ENCODE measurements around the gene RNF121.

Gene RNF121

DNA sequence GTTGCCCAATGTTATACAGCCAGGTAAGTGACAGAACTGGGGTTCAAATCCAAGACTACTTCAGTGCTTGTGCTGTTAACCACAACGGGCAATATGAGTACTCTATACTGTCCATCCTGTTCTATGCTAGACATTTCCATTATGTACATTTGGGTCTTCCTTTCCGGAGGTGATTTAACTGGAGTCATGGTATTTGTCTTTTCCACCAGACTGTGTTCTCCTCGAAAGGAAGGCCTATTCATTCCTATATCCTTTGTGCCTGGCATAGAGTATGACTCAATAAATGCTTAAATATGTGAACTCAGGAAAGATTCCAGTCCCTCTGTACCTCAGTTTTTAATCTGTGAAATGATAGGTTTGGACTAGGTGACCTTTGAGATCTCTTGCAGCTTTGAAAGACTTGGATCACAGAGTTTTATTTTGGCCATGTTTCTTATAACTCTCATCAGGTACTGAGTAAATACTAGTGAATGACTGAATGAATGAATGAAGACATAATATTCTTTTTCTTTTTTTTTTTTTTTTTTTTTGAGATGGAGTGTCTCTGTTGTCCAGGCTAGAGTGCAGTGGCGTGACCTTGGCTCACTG is 6.6 kb downstream of the RNF121 start:
- DNase-seq = no peak

DNA sequence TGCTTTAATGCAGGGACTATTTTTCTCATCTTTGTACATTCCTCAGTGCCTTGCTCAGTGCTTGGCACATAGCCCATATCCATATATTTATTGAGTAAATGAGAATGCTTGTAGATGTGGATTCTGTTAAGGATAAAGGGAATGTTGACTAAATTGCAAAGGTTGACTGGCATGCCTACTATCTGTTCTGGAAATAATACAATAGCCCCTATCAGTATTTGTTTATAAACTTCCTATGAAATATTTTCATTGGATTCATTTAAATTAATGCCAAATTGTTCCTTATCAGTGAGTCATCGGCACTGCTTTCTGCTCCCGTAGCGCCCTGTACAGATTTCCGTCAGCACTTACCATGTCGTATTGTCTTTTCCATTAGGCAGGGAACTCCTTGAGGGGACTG is 8.0 kb downstream of the RNF121 start:
- DNase-seq = no peak

DNA sequence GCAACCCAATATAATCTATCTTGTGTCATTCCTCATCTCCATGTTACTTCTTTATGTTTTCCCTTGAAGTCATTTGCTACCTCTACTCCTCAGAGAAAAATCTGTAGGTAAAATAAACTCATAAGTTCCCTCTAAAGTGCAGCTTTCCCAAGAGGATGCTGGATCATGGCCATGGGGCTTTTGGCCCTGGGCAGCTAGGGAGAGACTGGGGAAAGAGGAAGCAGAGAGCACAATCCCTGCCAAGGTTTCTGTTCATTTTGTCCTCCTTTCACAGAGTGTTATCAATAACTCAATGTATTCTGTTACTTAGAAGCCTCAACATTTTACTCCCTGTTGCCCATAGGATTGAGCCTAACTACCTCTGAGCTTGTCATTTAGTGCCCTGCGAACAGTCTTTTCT is 9.0 kb downstream of the RNF121 start:
- no peak for DNase-seq

DNA sequence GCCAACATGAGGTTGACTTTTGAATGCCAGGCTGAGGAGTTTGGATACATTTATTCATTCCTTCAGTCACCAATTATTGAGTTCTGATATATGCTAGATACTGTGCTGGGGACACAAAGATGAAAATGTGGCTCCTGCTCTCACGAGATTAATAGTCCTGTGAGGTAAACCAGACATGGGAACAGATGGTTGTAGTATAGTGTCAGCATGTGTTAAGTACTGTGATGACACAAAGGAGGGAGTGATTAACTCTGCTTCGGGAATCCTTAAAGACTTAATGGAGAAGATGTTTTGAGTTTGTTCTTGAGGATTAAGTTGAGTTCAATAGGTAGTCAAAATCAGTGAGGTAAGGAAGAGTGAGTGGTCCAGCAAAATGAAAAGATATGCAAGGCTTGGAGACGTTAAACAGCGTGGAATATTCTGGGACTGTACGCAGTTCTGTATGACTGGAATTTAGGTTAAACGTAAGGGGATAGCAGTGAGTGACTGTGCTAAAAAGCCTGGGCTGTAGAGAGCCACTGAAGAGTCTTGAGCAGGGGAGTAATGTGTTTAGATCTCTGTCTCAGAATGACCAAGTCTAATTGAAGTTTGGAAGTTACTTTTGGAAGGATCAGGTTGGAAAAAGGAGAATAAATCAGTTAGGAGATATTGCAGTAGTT is 11.8 kb downstream of the RNF121 start:
- no peak for DNase-seq

DNA sequence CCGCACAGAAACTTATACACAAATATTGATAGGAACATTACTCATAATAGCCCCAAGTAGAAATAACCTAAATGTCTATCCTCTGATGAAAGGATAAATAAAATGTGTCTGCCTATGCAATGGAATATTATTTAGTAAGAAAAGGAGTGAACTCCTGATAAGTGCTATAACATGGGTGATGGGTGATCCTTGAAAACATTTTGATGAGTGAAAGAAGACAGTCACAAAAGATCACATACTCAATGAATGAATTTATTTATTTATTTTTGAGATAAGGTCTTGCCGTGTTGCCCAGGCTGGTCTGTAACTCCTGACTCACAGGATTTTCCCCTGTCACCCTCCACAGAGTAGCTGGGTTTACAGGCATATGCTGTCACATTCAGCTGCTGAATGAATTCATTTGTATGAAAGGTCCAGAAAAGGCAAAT is 17.3 kb downstream of the RNF121 start:
- DNase-seq = no peak

DNA sequence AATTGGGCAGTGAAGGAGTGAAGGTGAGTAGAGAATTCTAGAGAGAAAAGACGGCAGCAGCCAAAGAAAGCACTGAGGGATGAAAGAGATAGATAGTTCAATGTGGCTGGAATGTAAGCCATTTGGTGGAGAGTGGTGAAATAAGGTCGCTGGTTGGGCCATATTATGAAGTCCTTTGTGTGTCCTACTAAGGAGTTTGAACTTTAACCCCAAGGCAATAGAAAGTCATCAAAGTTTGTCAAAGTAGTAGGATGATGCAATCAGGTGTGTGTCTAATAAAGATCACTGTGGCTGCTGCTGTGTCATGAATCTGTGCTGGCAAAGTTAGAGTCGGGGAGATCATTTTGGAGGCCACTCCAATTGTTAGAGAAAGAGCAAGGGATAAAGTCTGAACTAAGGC is 18.7 kb downstream of the RNF121 start:
- no peak for DNase-seq

DNA sequence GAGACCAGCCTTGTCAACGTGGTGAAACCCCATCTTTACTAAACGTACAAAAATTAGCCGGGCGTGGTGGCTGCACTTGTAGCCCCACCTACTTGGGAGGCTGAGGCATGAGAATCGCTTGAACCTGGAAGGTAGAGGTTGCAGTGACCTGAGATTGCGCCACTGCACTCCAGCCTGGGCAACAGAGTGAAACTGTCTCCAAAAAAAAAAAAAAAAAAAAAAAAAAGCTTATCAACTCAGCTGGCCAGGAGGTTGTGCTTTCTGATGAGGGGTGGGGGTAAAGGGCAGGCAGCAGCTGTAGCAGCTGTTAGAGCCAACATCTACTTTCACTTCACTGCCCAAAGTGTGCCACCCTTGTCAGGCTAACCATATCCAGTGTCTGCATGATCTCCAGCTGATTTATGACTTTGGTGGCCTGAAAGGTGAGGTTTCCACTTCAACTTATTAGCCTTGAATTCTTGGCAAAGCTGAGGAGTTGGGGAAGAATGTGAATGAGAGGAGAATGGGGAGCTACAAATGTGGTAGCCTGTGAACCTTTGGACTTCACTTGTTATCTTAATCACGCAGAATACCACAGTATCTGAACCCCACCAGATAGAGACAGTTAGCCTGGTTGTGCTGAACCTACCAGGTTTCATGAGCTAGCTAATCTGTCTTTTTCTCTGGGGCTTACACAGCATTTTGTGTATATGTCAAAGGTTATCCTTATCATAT is 19.6 kb downstream of the RNF121 start:
- no peak for DNase-seq

DNA sequence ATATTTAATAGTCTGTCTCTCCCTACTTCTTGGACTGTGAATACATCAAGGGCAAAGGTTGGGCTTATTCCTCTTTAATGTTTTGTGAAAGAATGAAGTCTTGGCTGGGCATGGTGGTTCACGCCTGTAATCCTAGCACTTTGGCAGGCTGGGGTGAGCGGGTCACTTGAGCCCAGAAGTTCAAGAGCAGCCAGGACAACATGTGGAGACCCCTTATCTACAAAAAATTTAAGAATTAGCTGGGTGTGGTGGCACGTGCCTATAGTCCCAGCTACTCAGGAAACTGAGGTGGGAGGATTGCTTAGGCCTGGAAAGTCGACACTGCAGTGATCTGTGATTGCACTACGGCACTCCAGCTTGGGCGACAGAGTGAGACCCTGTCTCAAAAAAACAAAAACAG is 20.2 kb downstream of the RNF121 start:
- no peak for DNase-seq

DNA sequence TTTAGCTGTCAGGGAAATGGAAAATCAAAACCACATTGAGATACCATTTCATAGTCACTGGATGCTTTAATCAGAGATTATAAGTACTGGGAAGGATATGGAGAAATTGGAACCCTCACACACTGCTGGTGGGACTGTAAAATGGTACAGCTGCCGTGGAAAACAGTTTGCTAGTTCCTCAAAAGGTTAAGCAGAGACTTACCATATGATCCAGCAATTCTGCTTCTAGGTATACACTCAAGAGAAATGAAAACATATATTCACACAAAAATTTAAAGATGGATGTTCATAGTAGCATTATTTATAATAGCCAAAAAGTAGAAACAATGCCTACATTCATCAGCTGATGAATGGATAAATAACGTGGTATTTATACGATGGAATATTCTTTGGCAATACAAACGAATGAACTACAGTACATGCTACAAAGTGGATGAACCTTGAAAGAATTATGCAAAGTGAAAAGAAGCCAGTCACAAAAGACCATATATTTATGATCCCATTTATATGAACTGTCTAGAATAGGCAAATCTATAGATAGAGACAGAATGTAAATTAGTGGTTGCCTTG is 23.0 kb downstream of the RNF121 start:
- no peak for DNase-seq

DNA sequence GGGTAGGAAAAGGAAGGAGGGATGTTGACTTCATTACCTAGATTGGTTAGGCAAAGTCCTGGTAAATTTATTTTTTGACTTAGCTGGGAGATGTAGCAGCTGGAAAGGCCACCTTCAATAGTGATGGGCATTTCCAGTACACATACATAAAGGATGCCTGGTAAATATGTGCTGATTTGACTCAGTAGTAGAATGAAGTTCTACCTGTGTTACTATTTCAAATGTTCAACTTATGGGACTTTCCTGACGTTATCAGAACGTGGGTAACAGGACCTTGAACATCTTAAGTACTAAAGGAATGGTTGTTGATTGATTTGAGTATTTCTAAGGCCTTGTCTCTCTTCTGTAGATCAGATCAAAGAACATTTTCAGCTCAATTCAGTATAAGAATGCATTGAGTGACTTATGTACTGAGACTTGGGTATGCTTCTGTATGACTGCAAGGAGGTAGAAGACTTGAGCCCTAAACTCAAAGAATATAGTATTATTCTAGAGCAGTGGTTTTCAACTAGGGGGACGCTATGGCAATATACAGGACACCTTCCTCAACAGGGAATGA is 27.1 kb downstream of the RNF121 start:
- DNase-seq = no peak

DNA sequence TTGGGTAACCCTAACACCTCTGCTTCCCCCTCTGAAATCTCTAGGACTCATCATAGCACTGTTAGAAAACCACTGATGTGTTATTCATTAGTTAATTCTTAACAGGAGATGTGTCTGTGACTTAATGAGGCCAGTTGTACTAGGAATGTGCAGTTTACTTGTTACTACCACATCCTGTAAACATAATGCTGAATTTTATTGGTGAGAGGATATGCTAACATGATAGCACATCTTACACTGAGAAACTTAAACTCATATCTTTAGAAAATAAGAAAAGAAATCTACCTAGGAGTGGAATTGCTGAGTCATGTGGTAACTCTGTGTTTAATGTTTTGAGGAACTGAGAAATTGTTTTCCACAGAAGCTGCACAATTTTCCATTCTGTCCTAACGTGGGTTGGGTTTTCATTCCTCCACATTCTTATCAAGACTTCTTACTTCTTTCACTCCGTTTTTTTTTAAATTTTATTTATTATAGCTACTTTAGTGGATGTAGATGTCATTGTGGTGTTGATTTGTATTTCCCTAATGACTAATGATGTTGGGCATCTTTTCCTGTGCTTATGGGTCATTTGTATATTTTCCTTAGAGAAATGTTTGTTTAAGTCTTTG is 33.7 kb downstream of the RNF121 start:
- DNase-seq = no peak

DNA sequence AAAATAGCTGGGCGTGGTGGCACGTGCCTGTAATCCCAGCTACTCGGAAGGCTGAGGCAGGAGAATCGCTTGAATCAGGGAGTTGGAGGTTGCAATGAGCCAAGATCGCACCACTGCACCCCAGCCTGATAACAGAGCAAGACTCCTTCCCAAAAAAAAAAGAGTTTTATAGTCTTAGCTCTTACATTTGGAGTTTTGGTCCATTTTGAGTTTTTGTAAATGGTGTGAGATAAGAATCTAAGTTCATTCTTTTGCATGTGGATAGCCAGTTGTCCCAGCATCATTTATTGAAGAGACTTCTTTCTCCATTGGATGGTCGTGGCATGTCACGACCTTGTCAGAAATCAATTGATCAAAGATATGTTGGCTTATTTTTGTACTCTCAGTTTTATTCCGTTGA is 34.6 kb downstream of the RNF121 start:
- no peak for DNase-seq

DNA sequence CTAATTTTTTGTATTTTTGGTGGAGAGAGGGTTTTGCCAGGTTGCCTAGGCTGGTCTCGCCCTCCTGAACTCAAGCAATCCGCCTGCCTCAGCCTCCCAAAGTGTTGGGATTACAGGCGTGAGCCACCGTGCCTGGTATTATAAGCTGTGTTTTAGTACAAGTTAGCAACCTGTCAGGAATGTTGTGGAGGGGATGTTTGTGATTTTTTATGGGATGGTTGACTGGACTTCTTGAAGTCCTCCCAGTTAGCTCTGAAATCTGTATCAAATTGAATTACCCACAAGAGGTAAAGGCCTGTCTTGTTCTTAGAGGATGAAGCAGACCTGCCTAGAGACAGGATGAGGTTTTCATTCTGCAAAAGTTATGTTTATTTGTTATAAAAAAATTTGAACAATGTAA is 35.8 kb downstream of the RNF121 start:
- no peak for DNase-seq

DNA sequence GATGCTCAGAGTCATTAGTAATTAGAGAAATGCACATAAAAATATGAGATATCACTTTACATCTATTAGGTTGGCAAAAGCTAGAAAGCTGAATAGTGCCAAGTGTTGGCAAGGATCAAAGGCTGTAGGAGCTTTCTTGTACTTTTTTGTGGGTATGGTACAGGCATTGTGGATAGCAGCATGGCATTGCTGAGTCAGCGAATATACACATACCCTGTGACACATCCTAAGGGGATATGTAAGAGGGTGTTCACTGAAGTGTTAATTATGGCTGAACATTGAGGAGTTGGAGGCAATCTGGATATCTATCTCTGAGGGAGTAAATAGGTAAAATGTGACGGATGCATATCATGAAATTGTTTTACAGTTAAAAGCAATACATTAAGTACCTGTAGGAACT is 42.8 kb downstream of the RNF121 start:
- DNase-seq = no peak

DNA sequence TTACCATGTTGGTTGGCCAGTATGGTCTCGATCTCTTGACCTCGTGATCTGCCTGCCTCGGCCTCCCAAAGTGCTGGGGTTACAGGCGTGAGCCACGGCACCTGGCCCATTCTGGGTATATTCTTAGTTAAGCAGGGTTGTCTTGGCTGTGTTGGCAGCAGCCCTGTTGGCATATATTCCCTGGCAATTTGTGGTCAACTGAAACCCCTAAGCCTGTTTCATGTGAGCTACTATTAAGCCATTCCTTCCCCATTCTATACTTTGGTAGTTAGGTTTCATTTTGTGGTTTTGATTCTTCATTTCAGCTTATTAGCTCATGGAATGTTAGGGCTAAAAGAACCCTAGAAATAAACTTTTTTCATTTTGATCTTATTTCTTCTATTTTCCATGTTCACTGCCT is 47.7 kb downstream of the RNF121 start:
- DNase-seq = no peak

DNA sequence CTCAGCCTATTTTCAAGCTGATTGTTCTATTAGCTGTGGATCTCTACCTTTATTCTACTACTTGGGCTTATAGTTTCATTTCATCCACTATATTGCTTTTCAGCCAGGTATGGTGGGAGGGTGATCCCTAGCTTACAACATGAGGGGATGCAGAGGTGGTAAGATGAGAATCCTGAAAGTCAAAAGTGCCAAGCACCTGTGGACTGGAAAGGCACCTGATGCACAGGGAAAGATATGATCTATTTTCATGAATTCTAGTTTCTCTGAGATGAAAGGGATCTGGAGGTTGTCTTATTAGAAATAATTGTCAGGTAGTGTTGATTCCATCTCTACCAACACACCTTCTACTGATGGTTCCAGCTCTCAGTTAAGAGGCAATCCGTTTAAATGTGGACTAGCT is 48.2 kb downstream of the RNF121 start:
- DNase-seq = no peak

DNA sequence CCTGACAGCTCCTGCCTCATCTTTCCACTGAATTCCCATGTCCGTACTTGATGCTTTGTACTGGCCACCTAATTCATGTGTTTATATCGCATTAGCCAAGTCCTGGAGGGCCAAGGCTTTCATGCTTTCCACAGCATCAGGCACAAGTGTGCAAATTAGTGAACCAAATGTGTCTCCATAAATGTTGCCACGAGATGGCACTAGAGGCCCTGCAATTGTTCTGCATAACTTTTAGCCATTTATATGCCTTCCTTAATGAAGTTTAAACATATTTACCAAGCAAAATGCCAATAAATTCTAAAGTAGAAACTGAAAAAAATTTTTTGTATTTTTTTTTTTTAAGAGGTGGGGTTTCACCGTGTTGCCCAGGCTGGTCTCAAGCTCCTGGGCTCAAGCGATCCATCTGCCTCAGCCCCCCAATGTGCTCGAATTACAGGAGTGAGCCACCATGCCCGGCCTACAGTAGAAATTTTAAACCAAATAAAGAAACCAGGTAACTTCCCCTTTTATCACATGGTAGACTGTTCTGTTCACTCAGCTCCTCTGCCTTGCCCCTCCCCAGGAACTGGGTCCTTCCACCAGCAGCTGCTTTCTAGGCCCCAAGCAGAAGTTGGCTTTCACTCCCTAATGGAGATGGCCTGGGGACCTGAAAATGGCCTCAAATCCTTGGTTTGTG is 49.0 kb downstream of the RNF121 start:
- DNase-seq = peak; percentile 10

DNA sequence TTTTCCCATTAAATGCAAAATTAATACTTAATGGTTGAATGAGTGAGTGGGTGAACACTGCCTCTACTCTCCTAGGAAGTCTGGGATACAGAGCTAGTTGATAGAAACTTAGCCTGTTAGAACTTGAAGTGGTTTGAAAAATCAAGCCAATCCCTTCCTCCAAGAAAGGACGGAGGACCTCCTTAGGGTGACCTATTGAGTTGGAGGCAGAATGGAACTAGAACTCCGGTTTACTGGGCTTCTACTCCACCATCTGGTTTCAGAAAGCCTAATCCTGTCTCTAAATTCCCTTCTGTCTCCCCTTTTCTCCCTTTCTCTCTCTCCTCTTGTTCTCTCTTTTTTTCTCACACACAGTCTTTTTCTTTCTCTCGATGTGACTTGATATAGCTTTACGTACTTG is 50.2 kb downstream of the RNF121 start:
- no peak for DNase-seq

DNA sequence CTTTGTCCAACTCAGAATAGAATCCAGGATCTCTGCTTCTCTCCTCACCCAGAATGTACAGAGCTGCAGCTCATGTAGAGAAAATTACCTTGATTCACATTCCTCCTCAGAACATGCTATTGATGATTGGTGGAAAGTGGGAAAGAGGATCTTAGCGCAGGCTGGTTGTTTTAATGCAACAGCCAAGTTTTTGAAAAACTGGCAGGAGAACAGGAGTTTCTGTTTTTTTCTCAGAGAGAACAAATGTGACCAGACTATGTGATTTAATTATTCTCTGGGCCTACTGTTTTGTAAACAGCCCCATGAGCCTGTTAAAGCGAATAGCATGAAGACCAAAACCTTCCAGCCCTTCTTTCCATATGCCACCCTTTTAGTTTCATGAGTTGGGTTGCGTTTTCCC is 50.8 kb downstream of the RNF121 start:
- no peak for DNase-seq

DNA sequence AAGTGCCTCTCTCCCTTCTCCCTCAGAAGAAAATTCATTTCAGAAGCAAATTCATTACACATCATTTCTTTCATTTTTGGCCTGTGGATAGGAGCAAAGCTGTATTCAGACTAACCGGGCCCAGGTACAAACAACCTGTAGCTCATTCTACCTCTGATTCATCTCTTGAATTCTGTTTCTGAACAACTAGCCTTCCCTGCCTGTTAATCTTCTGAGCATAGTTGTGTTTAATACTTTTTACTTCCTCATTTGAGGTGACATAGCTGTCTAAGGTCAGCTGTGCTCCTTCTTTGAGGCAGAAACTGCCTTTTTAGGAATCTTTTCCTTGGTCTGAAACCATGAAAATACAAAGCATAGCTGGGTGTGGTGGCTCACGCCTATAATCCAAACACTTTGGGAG is 57.3 kb downstream of the RNF121 start:
- no peak for DNase-seq

DNA sequence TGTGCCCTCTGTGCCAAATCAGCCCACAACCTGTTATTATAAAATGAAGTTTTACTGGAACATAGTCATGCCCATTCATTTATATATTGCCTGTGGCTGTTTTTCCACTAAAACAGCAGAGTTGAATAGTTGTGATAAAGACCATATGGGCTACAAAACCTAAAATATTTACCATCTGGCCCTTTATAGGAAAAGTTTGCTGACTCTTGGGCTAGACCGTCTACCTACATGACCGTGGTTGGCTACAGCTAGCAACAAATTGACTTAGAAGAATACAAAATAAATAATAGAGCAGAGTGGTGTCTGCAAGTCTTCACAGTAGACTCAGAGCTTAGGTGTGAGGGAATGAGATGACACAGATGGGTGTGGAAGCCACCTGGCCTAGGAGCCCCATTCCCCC is 58.7 kb downstream of the RNF121 start:
- no peak for DNase-seq

DNA sequence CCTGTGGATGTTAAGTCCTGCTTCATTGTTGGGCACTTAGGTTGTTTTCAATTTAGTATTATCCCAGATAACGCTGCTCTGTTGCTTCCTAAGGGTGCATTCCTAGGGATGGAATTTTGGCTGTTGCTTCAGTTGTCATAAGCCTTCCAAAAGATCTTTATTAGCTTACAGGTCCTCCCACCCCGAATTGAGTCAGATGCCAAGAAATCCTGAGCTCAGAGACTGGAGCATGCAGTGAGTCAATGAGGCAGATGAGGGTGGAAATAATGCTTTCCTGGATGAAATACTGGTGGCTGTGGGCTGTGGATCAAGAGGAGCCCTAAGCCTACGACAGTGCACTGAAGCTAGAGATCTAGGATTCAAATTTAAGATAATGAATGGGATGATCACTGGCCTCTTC is 59.2 kb downstream of the RNF121 start:
- no peak for DNase-seq

DNA sequence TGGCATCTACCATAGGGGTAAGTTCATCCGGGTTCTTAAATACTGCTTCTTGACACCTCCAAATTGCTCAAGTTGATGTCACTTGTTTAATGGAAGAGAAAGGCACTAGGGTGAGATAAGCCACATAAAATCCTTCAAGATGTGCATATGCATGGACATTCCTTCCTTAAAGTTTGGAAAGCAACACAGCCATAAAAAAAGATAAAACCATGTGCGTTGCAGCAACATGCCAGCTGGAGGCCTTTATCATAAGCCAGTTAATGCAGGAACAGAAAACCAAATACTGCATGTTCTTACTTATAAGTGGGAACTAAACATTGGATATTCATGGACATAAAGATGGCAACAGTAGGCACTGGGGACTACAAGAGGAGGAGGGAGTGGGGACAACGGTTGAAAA is 61.9 kb downstream of the RNF121 start:
- no peak for DNase-seq

Measured in effector CD8-positive, alpha-beta T cell (primary cell).